SIG-M5 (cell line): ENCODE results near the gene HDHD2.

Source experiments
- DNase-seq: peaks from one replicate; lab custom pipeline; 2025; lab: John Stamatoyannopoulos, UW

HDHD2 gene

GRCh38 chr18:47062471-47062870, 87.8 kb downstream of the HDHD2 start:
- no peak for DNase-seq
